GM12892 (cell line): ENCODE data around the gene SNX27.

Experiments
- POLR2A ChIP-seq: IDR thresholded peaks from 2 replicates; pipeline ENCODE4 v1.6.1; 2011; ENCODE audit warnings: low read depth, low read length, control low read depth
- POLR2AphosphoS5 ChIP-seq: IDR thresholded peaks from 2 replicates; pipeline ENCODE4 v1.6.1; 2011; ENCODE audit warnings: low read depth, low read length, control low read depth

DNA sequence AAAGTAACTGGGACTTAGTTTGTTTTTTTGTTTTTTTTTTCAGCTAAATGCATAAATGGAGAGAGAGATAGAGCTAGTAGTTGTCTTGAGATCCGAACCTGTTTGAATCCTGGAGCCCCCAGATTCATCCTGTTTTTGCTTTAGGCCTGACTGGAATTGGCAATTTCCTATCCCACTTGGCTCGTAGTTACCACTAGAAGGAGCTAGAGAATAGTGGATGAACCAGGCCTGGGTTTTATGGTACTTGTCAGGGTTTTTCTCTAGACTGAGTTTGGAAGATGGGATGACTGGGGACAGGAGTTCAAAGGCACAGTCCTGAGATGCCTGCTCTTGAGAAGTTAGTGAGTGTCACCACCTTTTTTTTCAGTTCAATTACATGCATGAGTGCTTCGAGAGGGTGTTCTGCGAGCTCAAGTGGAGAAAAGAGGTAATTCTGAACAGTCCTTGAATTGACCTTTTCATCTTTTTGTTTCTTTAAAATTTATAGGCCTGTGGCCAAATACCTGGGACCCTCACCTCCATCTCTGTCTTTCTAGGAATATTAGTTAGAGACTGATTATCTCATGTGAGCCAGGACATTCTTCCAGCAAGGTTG, 81.3 kb downstream of the SNX27 start:
- TF ChIP-seq POLR2AphosphoS5 = no peak
- TF ChIP-seq POLR2A = no peak
